NCI-H1105 treated with DMSO at 0.1 percent for 48 hours (cell line): ENCODE data around the gene PGAM5.
"Not testable (repeated sequence)": the region's sequence is repeated elsewhere in the genome, so short reads cannot be mapped to it uniquely, and the experiment has no call there.

Experiments
- DNase-seq: peaks from one replicate; lab custom pipeline; 2025; lab: John Stamatoyannopoulos, UW

Gene PGAM5

DNA sequence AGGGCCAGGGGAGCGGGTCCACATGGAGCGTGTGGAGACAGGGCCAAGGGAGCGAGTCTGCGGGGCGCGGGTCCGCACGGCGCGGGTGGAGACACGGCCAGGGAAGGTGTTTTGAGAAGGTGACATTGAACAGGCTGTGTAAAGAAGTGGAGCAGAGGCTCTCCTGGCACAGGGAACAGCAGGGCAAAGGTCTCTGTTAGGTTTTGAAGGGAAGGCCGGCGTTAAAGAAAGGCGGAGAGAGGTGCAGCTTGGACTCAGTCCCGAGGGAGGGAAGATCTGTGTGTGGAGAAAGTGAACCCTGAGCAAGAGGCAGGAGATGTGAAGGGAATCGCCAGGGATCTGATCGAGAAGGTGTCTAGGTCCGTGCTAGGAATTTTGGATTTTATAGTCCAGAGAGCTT is 21.4 kb upstream of the PGAM5 start:
- no peak for DNase-seq

DNA sequence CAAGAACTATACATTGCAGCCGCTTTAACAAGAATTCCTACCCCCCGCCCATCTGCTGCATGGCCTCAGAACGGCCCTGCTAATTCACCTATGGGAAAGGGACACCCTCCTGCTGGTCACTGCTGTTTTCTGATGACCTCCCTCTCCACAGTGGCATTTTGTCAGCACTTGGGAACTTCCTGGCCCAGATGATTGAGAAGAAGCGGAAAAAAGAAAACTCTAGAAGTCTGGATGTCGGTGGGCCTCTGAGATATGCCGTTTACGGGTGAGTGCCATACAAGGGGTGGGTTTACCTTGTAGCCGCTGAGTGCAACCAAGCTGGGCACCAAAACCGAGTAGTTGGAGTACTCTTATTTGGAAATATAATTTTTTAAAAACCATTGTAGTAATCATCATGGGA is 20.5 kb upstream of the PGAM5 start:
- no peak for DNase-seq

DNA sequence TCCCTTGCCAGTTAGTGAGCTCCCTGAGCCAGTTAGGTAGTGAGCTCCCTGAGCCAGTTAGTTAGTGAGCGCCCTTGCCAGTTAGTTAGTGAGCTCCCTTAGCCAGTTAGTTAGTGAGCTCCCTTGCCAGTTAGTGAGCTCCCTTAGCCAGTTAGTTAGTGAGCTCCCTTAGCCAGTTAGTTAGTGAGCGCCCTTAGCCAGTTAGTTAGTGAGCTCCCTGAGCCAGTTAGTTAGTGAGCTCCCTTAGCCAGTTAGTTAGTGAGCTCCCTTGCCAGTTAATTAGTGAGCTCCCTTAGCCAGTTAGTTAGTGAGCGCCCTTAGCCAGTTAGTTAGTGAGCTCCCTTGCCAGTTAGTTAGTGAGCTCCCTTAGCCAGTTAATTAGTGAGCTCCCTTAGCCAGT is 18.6 kb upstream of the PGAM5 start:
- not testable (repeated sequence) for DNase-seq

DNA sequence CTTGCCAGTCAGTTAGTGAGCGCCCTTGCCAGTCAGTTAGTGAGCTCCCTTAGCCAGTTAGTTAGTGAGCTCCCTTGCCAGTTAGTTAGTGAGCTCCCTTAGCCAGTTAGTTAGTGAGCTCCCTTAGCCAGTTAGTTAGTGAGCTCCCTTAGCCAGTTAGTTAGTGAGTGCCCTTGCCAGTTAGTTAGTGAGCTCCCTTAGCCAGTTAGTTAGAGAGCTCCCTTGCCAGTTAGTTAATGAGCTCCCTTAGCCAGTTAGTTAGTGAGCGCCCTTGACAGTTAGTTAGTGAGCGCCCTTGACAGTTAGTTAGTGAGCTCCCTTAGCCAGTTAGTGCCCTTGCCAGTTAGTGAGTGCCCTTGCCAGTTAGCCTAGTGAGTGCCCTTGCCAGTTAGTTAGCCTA is 15.8 kb upstream of the PGAM5 start:
- not testable (repeated sequence) for DNase-seq

DNA sequence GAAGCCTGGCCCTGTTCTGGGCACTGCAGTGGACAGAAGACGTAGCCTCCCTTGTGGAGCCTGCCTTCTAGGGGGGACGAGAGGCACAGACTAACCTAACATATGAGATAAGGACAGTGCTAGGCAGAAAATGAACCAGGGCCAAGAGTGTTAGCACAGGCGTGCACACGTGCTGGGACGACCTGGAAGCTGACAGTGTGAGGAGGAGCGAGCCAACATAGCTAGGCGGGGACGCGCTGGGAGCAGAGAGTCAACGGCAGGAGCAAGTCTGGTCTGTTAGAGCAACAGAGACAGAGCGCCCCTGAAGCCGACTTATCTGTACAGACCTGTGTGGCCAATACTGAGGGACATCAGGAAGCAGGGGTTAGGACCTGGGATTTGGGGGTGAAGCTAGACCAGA is 15.2 kb upstream of the PGAM5 start:
- DNase-seq = no peak

DNA sequence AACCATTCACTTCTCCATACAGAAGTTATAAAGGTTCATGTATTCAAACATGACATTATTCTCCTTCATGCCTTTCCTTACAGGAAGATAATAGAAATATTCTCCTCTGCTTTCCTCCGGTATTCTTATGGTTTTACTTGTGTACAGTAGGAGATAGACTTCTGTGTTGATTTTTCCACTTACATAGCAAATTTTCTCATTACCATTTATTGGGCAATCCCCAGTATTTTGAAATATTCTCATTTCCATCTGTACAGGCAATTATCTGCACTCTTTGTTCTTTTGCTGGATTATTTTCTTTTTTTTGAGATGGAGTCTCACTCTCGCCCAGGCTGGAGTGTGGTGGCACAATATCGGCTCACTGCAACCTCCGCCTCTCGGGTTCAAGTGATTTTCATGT is 12.3 kb upstream of the PGAM5 start:
- DNase-seq = no peak

DNA sequence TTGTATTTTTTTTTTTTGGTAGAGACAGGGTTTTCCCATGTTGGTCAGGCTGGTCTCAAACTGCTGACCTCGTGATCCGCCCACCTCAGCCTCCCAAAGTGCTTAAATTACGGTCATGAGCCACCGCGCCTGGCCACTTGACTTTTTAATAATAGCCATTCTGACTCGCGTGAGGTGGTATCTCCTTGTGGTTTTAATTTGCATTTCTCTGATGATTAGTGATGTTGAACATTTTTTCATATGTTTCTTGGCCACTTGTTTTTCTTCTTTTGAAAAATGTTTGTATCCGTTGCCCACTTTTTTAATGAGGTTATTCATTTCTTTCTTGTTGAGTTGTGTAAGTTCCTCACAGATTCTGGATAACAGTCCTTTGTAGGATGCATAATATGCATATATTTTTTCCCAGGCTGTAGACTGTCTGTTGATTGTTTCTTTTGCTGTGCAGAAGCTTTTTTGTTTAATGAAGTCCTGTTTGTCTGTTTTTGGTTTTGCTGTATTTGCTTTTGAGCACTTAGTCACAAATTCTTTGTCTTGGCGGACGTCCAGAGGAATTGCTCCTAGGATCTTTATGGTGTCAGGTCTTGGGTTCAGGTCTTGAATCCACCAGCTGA is 10.3 kb upstream of the PGAM5 start:
- DNase-seq = no peak

DNA sequence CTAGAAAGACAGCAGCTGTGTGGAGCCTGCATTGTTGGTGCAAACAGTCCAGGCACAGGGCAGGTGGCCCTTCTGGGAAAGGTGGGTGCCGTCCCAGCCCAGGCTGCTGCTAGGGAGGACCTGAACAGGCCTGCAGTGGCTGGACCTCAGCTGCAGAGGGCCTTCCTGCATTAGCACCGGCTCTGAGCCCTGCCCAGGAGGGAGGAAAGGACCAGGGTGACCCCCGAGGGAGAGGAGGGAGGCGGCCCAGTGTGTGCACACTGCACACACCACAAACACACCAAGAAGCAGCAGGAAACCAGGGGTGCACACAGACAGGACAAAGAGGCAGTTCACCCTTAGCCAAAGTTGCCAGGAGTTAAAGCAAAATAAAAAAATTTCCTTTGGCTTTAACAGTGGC is 8.0 kb upstream of the PGAM5 start:
- DNase-seq = no peak

DNA sequence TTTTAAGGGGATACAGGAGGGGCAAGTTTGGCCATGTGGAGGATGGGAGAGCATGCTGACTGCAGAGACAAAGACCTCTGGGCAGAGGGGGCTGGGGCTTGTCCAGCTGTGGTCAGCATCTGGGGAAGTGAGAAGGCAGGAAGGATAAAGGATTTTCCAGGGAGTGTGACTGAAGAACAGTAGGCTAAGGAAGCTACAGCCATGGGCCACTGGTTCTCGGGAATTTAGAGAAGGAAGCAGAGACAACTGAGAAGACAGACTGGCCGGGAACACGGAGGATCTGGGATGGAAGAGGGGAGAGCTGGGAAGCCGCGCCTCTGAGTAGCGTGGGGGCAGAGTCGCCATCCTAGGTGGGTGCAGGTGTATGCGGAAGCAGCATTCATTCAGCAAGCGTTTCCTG is 7.0 kb upstream of the PGAM5 start:
- no peak for DNase-seq

DNA sequence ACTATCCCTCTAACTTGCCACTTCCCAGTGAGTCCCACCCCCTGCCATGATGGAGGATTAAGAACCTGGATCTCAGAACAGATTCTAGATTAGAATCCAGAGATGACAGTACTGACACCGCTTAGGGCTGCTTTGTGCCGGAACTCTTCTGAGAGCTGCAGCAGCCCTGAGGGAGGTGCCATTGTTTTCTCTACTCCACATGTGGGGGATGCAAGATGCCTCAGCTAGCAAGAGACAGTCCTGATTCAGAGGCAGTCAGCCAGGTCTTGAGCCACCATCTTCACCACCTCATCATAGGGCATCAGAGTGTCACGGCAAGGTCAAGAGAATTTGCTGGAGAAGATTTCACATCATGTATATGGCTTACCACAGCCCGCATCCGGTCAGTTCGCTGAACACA is 3.4 kb upstream of the PGAM5 start:
- DNase-seq = no peak

DNA sequence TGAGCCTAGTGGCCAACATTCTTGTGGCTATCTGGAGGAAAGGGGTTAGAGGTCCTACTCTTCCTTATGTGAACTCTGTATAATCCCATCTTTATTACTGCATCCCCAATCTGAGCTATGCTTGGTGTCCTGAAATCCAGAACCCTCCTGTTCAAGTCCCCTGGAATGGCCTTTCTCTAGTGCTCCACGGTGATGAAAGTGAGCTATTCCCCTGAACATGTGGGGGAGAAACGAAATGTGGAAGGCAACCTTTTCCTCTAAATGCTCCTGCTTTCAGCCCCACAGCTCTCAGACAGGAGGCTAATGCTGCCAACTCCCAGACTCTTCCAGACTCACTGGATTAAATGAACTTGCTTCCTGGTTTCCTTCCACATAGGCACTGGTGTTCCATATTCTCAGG is 2.5 kb upstream of the PGAM5 start:
- no peak for DNase-seq

DNA sequence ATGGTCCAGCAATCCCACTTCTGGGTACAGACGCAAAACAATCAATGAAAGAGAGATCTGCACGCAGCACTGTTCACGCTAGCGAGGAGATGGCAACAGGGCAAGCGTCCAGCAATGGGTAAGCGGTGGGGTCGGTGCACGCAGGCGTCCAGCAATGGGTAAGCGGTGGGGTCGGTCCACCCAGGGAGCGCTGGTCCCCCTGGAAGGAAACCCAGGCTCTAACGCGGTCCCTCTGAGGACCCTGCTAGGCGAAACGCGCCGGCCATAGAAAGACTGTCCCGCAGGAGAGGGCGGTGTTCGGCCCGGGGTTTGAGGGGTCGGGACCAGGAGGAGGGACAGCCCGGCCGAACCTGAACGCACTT is 618 bp upstream of the PGAM5 start:
- no peak for DNase-seq

DNA sequence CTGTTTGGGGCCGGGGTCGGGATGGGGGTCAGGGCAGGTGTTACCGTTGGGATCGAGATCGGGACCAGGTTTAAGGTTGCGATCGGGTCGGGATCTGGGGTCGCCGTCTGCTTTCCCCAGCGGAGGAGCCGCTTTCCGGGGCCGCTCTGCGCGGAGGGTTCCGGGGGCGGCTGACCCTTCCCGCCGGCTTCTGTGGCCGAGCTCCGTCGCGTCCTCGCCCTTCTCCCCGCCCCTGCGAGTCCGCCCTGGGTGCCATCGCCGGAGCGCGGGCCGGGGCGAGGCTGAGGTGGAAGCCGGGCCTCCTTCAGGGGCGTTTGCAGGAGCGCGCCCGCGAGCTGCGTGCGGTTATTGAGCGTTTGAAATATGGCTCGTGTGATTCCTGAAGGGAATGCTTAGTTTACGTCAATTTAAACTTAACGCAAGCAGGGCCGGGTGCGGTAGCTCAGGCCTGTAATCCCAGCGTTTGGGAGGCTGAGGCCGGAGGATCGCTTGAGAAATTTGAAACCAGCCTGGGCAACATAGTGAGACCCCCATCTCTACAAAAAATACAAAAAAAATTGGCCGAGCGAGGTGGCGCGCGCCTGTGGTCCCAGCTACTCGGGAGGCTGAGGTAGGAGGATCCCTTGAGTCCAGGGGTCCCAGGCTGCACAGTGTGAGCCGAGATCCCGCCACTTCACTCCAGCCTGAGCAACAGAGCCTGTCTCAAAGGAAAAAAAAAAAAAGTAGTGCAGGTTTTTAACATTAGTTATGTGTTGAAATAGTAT is 620 bp downstream of the PGAM5 start:
- peak; percentile 15 for DNase-seq

DNA sequence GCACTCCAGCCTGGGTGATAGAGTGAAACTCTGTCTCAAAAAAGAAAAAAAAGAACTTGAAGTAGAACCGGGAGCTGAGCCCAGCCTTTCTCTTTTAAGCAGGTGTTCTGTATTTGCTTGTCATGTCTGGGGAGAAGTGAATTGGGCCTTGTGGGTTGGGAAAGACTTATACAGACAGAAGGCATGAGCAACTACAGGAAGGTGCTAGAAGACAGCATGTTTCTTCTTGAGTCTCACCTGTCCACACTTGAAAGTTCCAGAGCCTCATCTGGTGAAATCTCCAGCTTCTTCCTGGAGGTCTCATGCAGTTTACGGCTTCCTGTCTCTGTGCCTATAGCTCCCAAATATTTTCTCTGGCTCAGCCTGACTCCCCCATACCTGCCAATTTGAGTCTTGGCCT is 2.5 kb downstream of the PGAM5 start:
- DNase-seq = no peak

DNA sequence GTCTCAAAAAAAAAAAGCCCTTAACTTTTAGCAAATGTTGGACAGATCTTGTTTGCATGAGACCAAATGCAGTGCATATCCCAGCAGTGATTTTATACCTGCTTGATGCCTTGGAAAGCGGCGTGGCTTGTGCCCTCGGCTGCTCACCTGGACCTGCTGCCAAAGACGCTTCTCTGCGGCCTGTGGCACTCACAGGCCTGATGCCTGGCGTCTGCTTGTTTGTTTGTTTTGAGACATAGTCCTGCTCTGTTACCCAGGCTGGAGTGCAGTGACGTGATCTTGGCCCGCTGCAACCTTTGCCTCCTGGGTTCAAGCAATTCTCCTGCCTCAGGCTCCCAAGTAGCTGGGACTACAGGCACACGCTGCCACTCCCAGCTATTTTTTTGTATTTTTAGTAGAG is 5.2 kb downstream of the PGAM5 start:
- no peak for DNase-seq

DNA sequence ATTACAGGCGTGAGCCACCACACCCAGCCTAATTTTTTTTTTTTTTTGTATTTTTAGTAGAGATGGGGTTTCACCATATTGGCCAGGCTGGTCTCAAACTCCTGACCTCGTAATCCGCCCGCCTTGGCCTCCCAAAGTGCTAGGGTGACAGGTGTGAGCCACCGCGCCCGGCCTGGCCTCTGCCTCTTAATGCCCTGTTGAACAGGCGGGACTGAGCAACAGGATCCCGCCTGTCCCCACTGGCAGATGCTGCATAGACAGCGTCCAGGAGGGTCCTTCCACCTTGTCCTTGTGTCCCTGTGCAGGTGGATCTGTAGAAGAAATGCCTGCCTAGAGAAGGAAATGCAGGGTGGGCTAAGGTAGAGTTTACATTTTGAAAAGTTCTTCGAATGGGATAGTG is 5.7 kb downstream of the PGAM5 start:
- no peak for DNase-seq

DNA sequence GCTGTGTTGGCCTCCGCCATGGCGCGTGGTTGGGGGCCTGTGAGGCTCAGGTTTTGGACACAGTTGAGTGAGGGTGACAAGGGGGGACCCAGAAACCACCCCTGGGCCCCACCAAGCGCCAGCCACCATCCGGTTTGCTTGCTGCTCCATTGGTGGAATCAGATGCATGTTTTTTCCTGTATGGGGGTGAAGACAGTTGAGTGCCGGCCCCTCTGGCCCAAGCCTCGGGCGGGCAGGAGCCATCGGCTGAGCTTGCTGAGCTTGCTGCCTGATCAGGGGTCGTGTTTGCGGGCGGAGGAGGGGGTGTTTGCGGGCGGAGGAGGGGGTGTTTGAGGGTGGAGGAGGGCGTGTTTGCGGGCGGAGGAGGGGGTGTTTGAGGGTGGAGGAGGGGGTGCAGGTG is 6.4 kb downstream of the PGAM5 start:
- no peak for DNase-seq

DNA sequence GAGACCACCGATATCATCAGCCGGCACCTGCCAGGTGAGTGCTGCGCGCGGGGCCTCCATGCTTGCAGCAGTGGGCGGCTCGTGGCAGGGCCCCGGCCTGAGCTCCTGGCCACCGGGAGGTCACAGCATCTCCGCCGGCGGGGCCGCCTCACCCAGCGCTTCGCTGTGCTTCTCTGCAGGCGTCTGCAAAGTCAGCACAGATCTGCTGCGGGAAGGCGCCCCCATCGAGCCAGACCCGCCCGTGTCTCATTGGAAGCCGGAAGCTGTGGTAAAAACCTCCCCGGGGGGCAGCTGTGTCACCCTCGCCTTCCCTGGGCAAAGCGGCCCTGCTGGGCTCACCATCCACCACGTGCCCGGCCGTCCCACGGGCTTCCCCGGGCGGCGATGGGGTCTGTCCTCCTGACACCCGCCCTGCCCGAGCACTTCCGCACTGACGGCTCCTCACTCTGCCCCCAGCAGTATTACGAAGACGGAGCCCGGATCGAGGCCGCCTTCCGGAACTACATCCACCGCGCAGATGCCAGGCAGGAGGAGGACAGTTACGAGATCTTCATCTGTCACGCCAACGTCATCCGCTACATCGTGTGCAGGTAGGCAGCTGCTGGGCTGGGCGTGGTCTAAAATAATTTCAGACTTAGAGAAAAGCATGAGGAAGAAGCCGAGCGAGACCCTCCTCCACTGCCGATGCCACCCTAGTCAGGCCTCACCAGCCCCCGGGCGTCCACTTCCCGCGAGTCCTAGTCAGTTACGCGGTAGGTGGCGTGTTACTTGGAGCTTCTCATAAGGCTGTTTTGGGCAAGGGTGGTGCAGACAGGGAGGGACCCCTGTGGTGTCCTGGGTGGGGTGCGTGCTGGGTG is 7.1 kb downstream of the PGAM5 start:
- no peak for DNase-seq

DNA sequence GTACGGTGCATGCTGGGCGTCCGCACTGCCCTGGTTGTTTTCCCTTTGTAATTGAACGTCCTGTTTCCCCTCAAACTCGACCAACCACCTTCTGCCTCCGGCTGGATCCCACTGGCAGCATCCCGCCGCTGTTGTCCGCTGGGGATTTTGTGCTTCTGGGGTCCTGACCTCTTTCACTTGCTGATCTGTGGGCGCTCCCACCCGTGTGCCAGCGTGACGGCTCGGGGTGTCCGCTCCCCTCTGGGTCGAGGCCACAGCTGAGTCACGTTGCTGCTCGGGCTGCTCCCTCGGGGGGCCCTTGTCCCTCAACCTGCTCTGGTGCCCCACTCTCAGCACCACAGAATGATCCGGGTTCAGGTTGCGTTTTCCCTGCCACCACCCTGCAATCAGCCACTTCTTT is 8.0 kb downstream of the PGAM5 start:
- DNase-seq = no peak

DNA sequence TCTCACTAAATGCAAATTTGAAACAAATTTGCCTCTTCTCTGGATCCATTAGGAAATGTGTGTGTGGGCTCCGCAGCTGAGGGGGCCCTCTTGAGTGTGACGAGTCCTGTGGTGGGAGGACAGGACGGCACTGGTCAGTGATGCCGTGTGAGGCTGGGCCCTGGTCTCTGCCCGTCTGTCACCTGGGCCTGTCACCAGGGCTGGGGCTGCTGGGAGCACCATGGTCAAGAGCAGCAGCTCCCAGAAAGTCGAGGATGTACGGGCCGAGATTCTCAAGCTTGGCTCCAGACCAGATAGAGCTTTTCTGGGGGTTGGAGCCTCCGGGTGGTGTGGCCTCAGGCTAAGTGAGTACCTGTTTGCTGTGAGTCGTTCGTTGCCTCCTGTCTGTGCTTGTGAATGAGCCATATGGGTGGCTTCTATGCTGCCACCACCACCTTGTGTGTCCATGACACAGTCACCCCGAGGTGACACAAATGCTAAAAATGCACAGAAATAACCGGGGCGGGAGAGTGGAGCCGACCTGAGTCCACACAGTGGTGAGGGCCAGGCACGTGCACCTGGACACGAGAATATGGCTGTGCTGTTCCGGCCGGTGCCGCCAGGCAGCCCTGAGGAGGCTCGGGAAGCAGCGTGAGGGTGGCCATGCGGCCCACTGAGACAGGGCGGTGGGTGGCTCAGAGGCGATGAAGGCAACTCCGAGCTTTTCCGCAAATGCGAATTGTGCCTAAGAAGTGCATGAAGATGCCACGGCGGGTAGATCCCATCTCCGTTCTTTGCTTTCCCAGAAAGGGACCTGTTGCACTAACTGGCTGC is 8.7 kb downstream of the PGAM5 start:
- no peak for DNase-seq

DNA sequence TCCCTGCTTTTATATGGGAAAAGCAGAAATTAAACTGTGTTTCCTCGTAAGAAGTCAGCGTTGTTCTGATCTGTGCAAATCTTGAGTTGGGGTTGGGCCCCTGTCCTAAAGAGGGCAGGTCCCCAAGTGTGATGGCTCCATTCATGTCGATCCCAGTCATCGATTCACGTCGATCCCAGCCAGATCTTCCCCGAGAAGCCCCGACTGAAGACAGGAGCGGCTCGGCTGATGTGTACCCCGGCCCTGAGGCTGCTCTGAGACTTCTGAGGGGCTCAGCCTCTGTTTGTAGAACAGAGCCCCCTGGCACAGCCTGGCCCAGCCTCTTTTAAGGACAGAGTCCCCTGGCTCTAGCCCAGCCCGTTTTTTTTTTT is 9.3 kb downstream of the PGAM5 start:
- DNase-seq = no peak

DNA sequence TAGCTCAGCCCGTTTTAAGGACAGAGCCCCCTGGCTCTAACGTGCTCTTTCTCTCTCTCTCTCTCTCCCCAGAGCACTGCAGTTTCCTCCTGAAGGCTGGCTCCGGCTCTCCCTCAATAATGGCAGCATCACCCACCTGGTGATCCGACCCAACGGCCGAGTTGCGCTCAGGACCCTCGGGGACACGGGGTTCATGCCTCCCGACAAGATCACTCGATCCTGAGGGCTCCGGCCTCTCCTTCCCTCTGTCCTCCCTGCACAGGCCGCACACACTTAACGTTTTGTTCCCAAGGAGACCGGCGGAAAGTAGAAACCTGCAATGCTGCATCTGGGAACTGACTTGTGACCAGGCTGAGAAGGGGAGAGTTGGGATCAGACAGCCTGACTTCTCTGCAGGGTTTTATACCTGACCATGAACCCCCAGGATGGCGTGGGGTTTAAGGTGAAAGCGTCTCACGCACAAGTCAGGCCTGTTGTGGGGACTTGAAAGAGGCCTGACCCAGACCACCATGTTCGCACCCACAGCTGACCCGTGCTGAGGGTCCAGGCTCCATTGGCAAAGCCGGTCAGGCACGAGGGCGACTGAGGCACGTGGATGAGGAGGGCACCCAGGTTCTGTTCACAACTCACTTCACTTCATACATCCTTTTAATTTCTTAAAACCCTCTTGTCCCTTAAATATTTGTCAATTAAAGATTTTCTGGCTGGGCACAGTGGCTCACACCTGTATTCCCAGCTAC is 10.1 kb downstream of the PGAM5 start:
- no peak for DNase-seq
